GM23248 (cell line): ENCODE results near the gene TUBG1. TPM values are rescaled to one million over a fixed set of nuclear protein-coding genes. Genes with fewer than 3 reads are reported as not detected.
A peak's percentile ranks its signal among the peaks of the same experiment; 100 is the strongest.

Experiments
- DNase-seq: peaks from one replicate; pipeline ENCODE4 v3.0.0-alpha.2; 2015
- H2AFZ ChIP-seq: fragments of 200-600 bp; sonication (generic); 2 replicates; pipeline ENCODE4 v1.6.1; 2016; ENCODE audit warnings: antibody characterized with exemption
- H3F3A ChIP-seq: fragments of 200-600 bp; sonication (generic); 2 replicates; pipeline ENCODE4 v1.6.1; 2016; ENCODE audit warnings: mild to moderate bottlenecking, antibody characterized with exemption, mixed run types; ENCODE audit not compliant: insufficient read depth
- H3K27ac ChIP-seq: fragments of 200-600 bp; sonication (generic); 2 replicates; pipeline ENCODE4 v1.5.1; 2016; ENCODE audit warnings: mild to moderate bottlenecking
- H3K27me3 ChIP-seq: fragments of 200-600 bp; sonication (generic); replicated peaks from 2 replicates; pipeline ENCODE4 v1.6.1; 2016; ENCODE audit warnings: mild to moderate bottlenecking; ENCODE audit not compliant: insufficient read depth
- H3K36me3 ChIP-seq: fragments of 200-600 bp; sonication (generic); 2 replicates; pipeline ENCODE4 v1.6.1; 2016; ENCODE audit warnings: low read depth, mild to moderate bottlenecking
- H3K4me1 ChIP-seq: fragments of 200-600 bp; sonication (generic); 2 replicates; pipeline ENCODE4 v1.6.1; 2016; ENCODE audit warnings: mild to moderate bottlenecking; ENCODE audit not compliant: insufficient read depth
- H3K4me2 ChIP-seq: fragments of 200-600 bp; sonication (generic); one replicate; pipeline ENCODE4 v1.6.1; 2016; ENCODE audit warnings: mild to moderate bottlenecking; ENCODE audit not compliant: unreplicated experiment
- H3K4me3 ChIP-seq: fragments of 200-600 bp; sonication (generic); 2 replicates; pipeline ENCODE4 v1.5.1; 2016; ENCODE audit warnings: mild to moderate bottlenecking
- H3K79me2 ChIP-seq: fragments of 200-600 bp; sonication (generic); 2 replicates; pipeline ENCODE4 v1.6.1; 2016; ENCODE audit warnings: mild to moderate bottlenecking; ENCODE audit not compliant: insufficient read depth
- H3K9ac ChIP-seq: fragments of 200-600 bp; sonication (generic); 2 replicates; pipeline ENCODE4 v1.6.1; 2016; ENCODE audit warnings: mild to moderate bottlenecking
- H3K9me2 ChIP-seq: fragments of 200-600 bp; sonication (generic); 2 replicates; pipeline ENCODE4 v1.6.1; 2016; ENCODE audit warnings: mixed run types, mild to moderate bottlenecking, moderate library complexity; ENCODE audit not compliant: insufficient read depth
- H3K9me3 ChIP-seq: fragments of 200-600 bp; sonication (generic); one replicate; pipeline ENCODE4 v1.6.1; 2017; ENCODE audit warnings: low read depth
- H4K20me1 ChIP-seq: fragments of 200-600 bp; sonication (generic); 2 replicates; pipeline ENCODE4 v1.6.0; 2016; ENCODE audit not compliant: insufficient read depth
- EZH2 ChIP-seq: fragments of 200-600 bp; sonication (generic); IDR thresholded peaks from 2 replicates; pipeline ENCODE4 v1.6.1; 2018; ENCODE audit warnings: antibody characterized with exemption, mild to moderate bottlenecking; ENCODE audit not compliant: insufficient read depth, poor library complexity, severe bottlenecking
- EZH2phosphoT487 ChIP-seq: fragments of 200-600 bp; sonication (generic); IDR thresholded peaks from 2 replicates; pipeline ENCODE4 v1.6.1; 2018; ENCODE audit warnings: antibody characterized with exemption, moderate library complexity, mild to moderate bottlenecking, low read depth; ENCODE audit not compliant: insufficient read depth
- WGBS, 2 experiments: methylation state at CpG; one replicate each; pipeline ENCODE4 v1.1.6; 2015 to 2017; ENCODE audit warnings: low lambda C conversion rate in 2 of 2, low coverage in 1 of 2; ENCODE audit errors: missing lambda C conversion rate in 2 of 2; 5-methylcytosine and 5-hydroxymethylcytosine counted together
- in situ Hi-C: fragments of 300-500 bp; cut with MboI; formaldehyde crosslinking; loops from 2 replicates; pipeline ENCODE4 v1.15.0; 2020
- polyA plus RNA-seq: library from polyadenylated mRNA; unstranded; fragments of >200 nt; fragmentation: Nextera tagmentation; extraction: Ambion mirVana; gene quantifications from 2 replicates; pipeline ENCODE4 v1.2.1, GENCODE V29; 2016
- total RNA-seq: library from RNA; depleted of rRNA; stranded (reverse); fragments of >200 nt; shearing (Covaris generic); gene quantifications from 2 replicates; pipeline ENCODE4 v1.2.3, GENCODE V29; 2014

TUBG1 gene
- total and polyA plus RNA-seq, 2 experiments from 2014 or later = 53.0 to 95.3 TPM

DNA sequence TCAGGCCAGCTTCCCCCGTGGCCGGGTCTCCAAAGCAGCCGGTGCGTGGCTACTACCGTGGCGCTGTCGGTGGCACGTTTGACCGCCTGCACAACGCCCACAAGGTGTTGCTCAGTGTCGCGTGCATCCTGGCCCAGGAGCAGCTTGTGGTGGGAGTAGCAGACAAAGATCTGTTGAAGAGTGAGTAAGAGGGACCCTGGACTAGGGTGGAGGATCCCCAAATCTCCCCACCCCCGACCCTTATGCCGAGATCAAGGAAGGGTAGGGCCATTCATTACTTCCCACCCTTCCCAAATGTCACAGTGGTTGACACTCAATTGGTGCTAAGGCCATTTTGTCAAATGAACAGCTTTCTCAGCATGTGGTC lies 46.4 kb upstream of the TUBG1 start:
- no peaks in the 10 kb centered on the region for H3K27me3 ChIP-seq
- no peaks in the 10 kb centered on the region for H3K9me3 ChIP-seq
- peak overlapping the region; percentile 91 for H3K4me2 ChIP-seq
- in situ Hi-C loops = no loop called here
- H3K9ac ChIP-seq = peak overlapping the region; percentile 93
- no peaks in the 10 kb centered on the region for H4K20me1 ChIP-seq
- H3K9me2 ChIP-seq = no peaks in the 10 kb centered on the region
- TF ChIP-seq EZH2phosphoT487 = no peak
- no peak for TF ChIP-seq EZH2
- 0 out of 2 replicates have a peak overlapping the region, but pooled peaks have one; percentile 92 for H2AFZ ChIP-seq
- WGBS, 2 experiments = 66 to 68% methylated on average over 14 of the region's 14 CpGs
- peaks cover 46% of the 10 kb centered on the region for H3K79me2 ChIP-seq
- H3K27ac ChIP-seq = peak overlapping the region; percentile 86
- peak overlapping the region; percentile 92 for H3K4me3 ChIP-seq
- peaks cover 6% of the 10 kb centered on the region; the same call in 1 of the 2 replicates for H3K36me3 ChIP-seq
- peaks cover 20% of the 10 kb centered on the region for H3K4me1 ChIP-seq
- no peak for DNase-seq
- peaks cover 12% of the 10 kb centered on the region; the same call in 1 of the 2 replicates for H3F3A ChIP-seq

DNA sequence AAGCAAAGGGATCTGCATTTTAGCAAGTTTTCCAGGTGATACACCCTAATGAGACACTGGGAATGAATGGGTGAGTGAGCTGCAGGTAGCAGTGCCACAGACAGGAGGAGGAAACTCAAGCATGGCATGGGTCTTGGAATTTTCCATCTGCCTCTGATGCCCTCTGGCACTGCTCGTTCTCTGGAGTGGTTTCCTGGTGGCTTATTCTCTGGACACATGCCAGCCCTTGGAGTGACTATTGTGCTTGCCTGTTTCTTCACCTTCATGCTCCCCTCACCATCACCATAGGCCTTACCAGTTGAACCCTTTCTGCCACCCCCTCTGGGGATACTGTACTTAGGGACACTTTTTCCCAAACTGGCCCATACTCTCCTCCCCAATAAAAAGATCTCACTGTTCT lies 45.9 kb upstream of the TUBG1 start:
- H3K4me1 ChIP-seq = peaks cover 20% of the 10 kb centered on the region
- DNase-seq = peak; percentile 40
- WGBS, 2 experiments = 11 to 18% methylated on average over 1 of the region's 1 CpG
- peaks cover 6% of the 10 kb centered on the region; the same call in 1 of the 2 replicates for H3K36me3 ChIP-seq
- H3K9me3 ChIP-seq = no peaks in the 10 kb centered on the region
- peaks cover 12% of the 10 kb centered on the region; the same call in 1 of the 2 replicates for H3F3A ChIP-seq
- in situ Hi-C loops = no loop called here
- H3K4me2 ChIP-seq = peak overlapping the region; percentile 91
- H3K9me2 ChIP-seq = no peaks in the 10 kb centered on the region
- H3K27me3 ChIP-seq = no peaks in the 10 kb centered on the region
- peak overlapping the region; percentile 93 for H3K9ac ChIP-seq
- no peak overlapping the region for H3K27ac ChIP-seq
- H2AFZ ChIP-seq = no peak overlapping the region
- no peak for TF ChIP-seq EZH2phosphoT487
- no peak for TF ChIP-seq EZH2
- H3K79me2 ChIP-seq = peaks cover 50% of the 10 kb centered on the region
- peak overlapping the region; percentile 92 for H3K4me3 ChIP-seq
- H4K20me1 ChIP-seq = no peaks in the 10 kb centered on the region

- H3K36me3 ChIP-seq = peaks cover 6% of the 10 kb centered on the region; the same call in 1 of the 2 replicates
- no peak overlapping the region for H2AFZ ChIP-seq
- H3K9ac ChIP-seq = peak overlapping the region; percentile 93
- H4K20me1 ChIP-seq = no peaks in the 10 kb centered on the region
- peaks cover 12% of the 10 kb centered on the region; the same call in 1 of the 2 replicates for H3F3A ChIP-seq
- WGBS, 2 experiments = 78 to 84% methylated on average over 8 to 9 of the region's 9 CpGs
- no peaks in the 10 kb centered on the region for H3K9me2 ChIP-seq
- in situ Hi-C loops = no loop called here
- H3K9me3 ChIP-seq = no peaks in the 10 kb centered on the region
- no peak overlapping the region for H3K27ac ChIP-seq
- H3K4me2 ChIP-seq = peak overlapping the region; percentile 91
- H3K27me3 ChIP-seq = no peaks in the 10 kb centered on the region
- TF ChIP-seq EZH2phosphoT487 (no peak), EZH2 (no peak)
- peaks cover 20% of the 10 kb centered on the region for H3K4me1 ChIP-seq
- no peak for DNase-seq
- H3K4me3 ChIP-seq = 0 out of 2 replicates have a peak overlapping the region, but pooled peaks have one; percentile 92
- peaks cover 55% of the 10 kb centered on the region for H3K79me2 ChIP-seq
These were observed 45.5 kb upstream of the TUBG1 start for GRCh38 chr17:42563950-42564349.

DNA sequence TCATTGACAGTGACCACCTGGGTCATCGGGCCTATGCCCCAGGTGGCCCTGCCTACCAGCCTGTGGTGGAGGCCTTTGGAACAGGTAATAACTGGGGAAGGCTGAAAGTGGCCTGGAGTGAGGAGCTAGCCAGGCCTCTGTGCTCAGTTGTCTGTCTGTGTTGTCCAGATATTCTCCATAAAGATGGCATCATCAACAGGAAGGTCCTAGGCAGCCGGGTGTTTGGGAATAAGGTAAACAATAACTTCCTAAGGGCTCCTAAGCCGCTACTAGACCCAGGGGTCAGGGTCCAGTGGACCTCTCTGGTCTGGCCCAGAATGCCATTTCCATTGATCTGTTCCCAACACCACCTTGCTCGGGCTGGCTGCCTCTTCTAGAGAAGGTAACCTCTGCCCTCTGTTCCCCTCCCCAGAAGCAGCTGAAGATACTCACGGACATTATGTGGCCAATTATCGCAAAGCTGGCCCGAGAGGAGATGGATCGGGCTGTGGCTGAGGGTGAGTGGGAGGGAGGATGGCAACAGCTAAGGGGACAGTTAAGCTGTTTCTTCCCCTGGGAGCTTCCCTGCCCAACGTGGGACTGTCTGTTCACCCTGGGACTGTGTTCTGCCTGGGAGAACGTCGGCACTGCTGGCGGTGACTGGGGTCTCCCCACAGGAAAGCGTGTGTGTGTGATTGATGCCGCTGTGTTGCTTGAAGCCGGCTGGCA lies 44.5 kb upstream of the TUBG1 start:
- 87 to 90% methylated on average over 15 of the region's 15 CpGs for WGBS, 2 experiments
- Histone ChIP-seq H3F3A (peaks cover 12% of the 10 kb centered on the region; the same call in 1 of the 2 replicates), H3K9me2 (no peaks in the 10 kb centered on the region), H3K27ac (no peak overlapping the region), H3K4me3 (no peak overlapping the region), H3K4me2 (no peak overlapping the region), H3K9ac (no peak overlapping the region), H4K20me1 (no peaks in the 10 kb centered on the region), H3K27me3 (no peaks in the 10 kb centered on the region), H3K9me3 (no peaks in the 10 kb centered on the region), H3K4me1 (peaks cover 20% of the 10 kb centered on the region), H2AFZ (no peak overlapping the region), H3K79me2 (peaks cover 65% of the 10 kb centered on the region), H3K36me3 (peaks cover 6% of the 10 kb centered on the region; the same call in 1 of the 2 replicates)
- DNase-seq = no peak
- in situ Hi-C loops = no loop called here
- no peak for TF ChIP-seq EZH2
- TF ChIP-seq EZH2phosphoT487 = no peak
